GM19455 (cell line): ENCODE data around the gene ZNF790.
"Not testable (repeated sequence)": the region's sequence is repeated elsewhere in the genome, so short reads cannot be mapped to it uniquely, and the experiment has no call there.

Source experiments
- ATAC-seq: cut with Tn5 transposase; IDR thresholded peaks from one replicate; pipeline ENCODE4 v1.9.1; 2021; ENCODE audit not compliant: unreplicated experiment

Gene ZNF790

GRCh38 chr19:36837906-36838783, at the start of gene ZNF790:
Gene ZNF790, minus strand, starts transcription at chr19:36838387. Its CDS starts 12,768 bp downstream, at chr19:36825619.
- peak; percentile 88 for ATAC-seq

GRCh38 chr19:36876993-36877938, 39.1 kb upstream of the ZNF790 start:
- ATAC-seq, result no peak

- no peak for ATAC-seq
These were observed 13.7 kb upstream of the ZNF790 start for GRCh38 chr19:36851898-36852297.

- peak; percentile 70 for ATAC-seq
These were observed 12.6 kb upstream of the ZNF790 start, which contains the start of gene ZNF345 for GRCh38 chr19:36850559-36851442. Gene ZNF345, plus strand, starts transcription at chr19:36850876. Its CDS starts 25,955 bp downstream, at chr19:36876831.

GRCh38 chr19:36849701-36850558, 11.7 kb upstream of the ZNF790 start:
- peak; percentile 78 for ATAC-seq

GRCh38 chr19:36847968-36848367, 9.8 kb upstream of the ZNF790 start:
- no peak for ATAC-seq

- no peak for ATAC-seq
These were observed 667 bp upstream of the ZNF790 start for GRCh38 chr19:36838784-36839324.

GRCh38 chr19:36837176-36837905, 846 bp downstream of the ZNF790 start:
- ATAC-seq, result no peak

GRCh38 chr19:36833430-36833829, 4.8 kb downstream of the ZNF790 start:
- ATAC-seq, result no peak

- ATAC-seq, result no peak
These were observed 16.4 kb downstream of the ZNF790 start for GRCh38 chr19:36821758-36822157.

GRCh38 chr19:36819130-36819630, 19.0 kb downstream of the ZNF790 start:
- no peak for ATAC-seq

- ATAC-seq, result no peak
These were observed 31.2 kb downstream of the ZNF790 start for GRCh38 chr19:36807029-36807428.

- ATAC-seq, result no peak
These were observed 32.8 kb downstream of the ZNF790 start for GRCh38 chr19:36805364-36805763.

GRCh38 chr19:36797786-36798108, 40.4 kb downstream of the ZNF790 start:
- ATAC-seq, result no peak

- no peak for ATAC-seq
These were observed 41.5 kb downstream of the ZNF790 start for GRCh38 chr19:36796714-36796992.

- ATAC-seq, result not testable (repeated sequence)
These were observed 46.6 kb downstream of the ZNF790 start for GRCh38 chr19:36791420-36792141.

GRCh38 chr19:36775768-36776167, 62.4 kb downstream of the ZNF790 start:
- no peak for ATAC-seq

GRCh38 chr19:36773223-36773579, 65.0 kb downstream of the ZNF790 start:
- ATAC-seq, result peak; percentile 41
